Epithelial cell of umbilical artery (primary cell): ENCODE data around the gene VWA7. TPM values are rescaled to one million over a fixed set of nuclear protein-coding genes. Genes with fewer than 3 reads are reported as not detected.

Source experiments
- total RNA-seq: library from RNA; depleted of rRNA; stranded (reverse); fragments of >200 nt; gene quantifications from 2 replicates; pipeline ENCODE4 v1.2.3, GENCODE V29; 2014

VWA7 gene, protein sequence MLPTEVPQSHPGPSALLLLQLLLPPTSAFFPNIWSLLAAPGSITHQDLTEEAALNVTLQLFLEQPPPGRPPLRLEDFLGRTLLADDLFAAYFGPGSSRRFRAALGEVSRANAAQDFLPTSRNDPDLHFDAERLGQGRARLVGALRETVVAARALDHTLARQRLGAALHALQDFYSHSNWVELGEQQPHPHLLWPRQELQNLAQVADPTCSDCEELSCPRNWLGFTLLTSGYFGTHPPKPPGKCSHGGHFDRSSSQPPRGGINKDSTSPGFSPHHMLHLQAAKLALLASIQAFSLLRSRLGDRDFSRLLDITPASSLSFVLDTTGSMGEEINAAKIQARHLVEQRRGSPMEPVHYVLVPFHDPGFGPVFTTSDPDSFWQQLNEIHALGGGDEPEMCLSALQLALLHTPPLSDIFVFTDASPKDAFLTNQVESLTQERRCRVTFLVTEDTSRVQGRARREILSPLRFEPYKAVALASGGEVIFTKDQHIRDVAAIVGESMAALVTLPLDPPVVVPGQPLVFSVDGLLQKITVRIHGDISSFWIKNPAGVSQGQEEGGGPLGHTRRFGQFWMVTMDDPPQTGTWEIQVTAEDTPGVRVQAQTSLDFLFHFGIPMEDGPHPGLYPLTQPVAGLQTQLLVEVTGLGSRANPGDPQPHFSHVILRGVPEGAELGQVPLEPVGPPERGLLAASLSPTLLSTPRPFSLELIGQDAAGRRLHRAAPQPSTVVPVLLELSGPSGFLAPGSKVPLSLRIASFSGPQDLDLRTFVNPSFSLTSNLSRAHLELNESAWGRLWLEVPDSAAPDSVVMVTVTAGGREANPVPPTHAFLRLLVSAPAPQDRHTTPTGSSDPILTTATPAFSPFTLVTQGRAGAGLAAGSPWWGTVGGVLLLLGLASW
- total RNA-seq = not detected in 2 replicates

DNA sequence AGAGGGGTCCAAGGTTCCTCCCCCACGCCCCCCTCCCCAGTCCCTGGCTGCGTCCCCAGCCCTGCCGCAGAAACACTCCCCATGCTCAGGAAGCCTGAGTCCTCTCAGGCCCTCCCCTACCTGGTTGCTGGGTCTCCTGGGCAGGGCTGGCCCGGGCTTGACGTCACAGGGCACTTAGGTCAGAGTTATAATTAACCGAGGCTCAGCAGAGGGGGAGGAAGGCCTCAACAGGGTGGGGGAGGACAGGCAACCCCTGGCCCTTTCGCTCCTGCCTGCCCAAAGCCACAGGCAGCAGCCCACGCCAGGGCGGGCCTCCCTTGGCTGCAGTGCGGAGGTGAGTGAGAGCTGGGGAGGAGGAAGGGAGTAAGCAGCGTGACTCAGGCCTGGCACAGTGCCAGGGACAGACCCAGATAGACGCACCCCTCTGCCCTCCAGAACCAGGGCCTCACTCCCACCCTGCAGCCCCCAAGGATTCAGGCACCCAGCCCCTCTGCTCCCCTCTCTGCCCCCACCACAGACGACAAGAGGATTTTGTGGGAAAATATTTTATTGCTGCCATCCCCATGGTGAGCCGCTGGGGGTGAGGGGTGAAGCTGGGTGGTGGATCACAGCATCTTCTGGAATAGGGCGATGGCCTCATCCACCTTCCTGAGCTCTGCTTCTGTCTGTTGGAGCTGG, at the start of gene VWA7:
Gene VWA7, minus strand, starts transcription at position 340 of the 678 bp plus-strand sequence. CDS start 549 bp downstream, outside the sequence.

GRCh38 chr6:31815025-31815838, 38.1 kb upstream of the VWA7 start, which contains the start of the genes HSPA1A and HSPA1L:
Gene HSPA1A, plus strand, starts transcription at chr6:31815543. Its CDS starts 214 bp downstream, at chr6:31815757.
Gene HSPA1L, minus strand, starts transcription at chr6:31815283. Its CDS starts 3,311 bp downstream, at chr6:31811972.

GRCh38 chr6:31806470-31807272, 29.5 kb upstream of the VWA7 start, which contains the start of gene LSM2:
Gene LSM2, minus strand, starts transcription at chr6:31806966. Its CDS starts 209 bp downstream, at chr6:31806757.

DNA sequence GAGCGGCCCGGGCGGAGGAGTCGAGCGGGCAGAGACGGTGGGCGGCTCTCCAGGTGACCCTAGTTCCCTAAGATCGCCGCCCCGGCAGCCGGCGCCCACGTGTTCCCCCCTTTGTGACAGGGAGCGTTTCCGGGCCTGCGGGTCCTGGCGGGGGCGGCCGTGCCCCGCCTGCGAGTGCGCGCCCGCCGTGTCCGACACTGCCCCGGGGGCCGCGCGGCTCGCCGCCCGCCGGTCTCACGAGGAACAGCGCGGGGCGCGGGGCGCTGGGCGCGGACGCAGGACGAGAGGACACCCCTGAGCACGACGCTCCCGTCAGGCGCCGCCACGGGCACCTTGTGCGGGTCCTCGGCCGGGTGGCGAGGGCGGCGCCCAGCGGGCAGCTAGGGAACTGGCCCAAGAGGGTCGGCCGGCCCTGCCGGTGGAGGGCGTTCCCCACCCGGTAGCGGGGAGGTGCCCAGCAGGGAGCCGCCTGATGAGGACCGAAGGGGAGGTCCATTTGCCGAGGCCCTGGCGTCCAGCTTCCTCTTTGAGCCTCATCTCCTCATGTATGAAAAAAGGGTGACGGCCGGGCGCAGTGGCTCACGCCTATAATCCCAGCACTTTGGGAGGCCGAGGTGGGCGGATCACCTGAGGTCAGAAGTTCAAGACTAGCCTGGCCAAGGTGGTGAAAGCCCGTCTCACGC, 18.6 kb upstream of the VWA7 start, which contains the start of gene VARS1:
Gene VARS1, minus strand, starts transcription at position 137 of the 683 bp plus-strand sequence. CDS start 535 bp downstream, outside the sequence.

DNA sequence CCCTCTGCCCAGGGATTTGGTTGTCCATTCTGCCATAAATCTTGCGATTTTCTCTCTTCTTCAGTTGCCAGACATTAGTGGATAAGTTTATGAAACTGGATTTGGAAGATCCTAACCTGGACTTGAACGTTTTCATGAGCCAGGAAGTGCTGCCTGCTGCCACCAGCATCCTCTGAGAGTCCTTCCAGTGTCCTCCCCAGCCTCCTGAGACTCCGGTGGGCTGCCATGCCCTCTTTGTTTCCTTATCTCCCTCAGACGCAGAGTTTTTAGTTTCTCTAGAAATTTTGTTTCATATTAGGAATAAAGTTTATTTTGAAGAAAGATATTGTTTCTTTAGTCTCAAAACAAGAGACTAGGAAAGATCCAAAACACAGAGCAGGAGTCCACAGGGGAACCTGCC, 14.8 kb downstream of the VWA7 start, which contains the start of gene SAPCD1:
Gene SAPCD1, plus strand, starts transcription at position 301 of the 400 bp plus-strand sequence. CDS start 399 bp downstream, outside the sequence.

GRCh38 chr6:31739639-31740396, 37.3 kb downstream of the VWA7 start, which contains the start of gene MSH5:
Gene MSH5, plus strand, starts transcription at chr6:31740005. Its CDS starts 462 bp downstream, at chr6:31740467.

DNA sequence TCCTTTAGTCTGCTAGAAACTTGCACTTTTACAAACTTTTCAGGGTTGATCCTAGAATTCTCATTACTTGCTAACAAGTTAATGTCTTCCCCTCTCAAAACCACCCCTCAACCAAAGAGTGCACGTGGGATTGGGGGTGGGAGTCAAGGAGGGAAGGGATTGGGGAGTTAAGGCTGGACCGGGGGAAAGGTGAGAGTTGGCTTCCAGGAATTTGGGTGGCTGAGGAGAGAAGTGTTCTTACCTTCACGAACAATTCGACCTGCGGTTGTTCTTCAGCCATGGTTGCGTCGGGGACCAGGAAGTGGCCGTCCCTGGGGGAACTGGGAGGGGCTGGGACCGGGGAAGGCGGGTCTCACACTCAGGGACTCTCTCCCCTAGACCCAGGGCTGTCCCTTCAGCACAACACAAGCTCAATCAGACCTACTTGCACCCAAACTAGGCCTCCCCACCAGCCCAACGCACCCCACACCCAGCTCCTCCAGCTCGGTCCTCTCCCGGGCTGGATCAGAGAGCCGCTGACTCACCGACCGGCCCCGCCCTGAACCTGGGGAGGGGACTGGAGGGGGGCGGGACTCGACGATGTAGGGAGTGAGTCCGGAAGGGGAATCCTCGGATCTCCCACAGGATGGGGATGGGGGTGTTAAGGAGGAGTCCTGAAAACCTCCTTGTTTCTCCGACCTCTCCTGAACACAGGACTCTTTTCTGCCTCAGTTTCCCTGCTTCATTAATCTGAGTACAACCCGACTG, 40.9 kb downstream of the VWA7 start, which contains the start of gene CLIC1:
Gene CLIC1, minus strand, starts transcription at position 510 of the 747 bp plus-strand sequence. Its CDS starts 230 bp downstream, at position 280.

GRCh38 chr6:31728767-31729514, 48.2 kb downstream of the VWA7 start, which contains the start of gene DDAH2:
Gene DDAH2, minus strand, starts transcription at chr6:31729299. Its CDS starts 138 bp downstream, at chr6:31729161.

DNA sequence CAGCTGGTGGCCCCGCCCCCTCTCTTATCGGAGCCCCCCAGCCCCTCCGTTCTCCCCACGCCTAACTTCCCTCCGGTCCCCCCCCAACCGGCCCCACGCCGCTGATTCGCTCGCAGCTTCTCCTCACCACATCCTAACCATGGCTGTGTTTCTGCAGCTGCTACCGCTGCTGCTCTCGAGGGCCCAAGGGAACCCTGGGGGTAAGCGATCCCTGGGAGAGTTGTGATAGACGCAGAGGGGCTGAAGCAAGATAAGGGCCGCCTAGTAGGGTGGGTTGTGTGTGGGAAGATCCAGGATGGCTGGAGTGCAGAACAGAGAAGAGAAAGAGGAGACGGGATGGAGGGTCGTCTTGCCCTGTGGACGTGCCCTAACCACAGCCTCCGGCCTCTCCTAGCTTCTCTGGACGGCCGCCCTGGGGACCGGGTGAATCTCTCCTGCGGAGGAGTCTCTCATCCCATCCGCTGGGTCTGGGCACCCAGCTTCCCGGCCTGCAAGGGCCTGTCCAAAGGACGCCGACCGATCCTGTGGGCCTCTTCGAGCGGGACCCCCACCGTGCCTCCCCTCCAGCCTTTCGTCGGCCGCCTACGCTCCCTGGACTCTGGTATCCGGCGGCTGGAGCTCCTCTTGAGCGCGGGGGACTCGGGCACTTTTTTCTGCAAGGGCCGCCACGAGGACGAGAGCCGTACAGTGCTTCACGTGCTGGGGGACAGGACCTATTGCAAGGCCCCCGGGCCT, 53.7 kb downstream of the VWA7 start, which contains the start of gene MPIG6B:
Gene MPIG6B, plus strand, starts transcription at position 129 of the 735 bp plus-strand sequence. Its CDS starts 11 bp downstream, at position 140.

DNA sequence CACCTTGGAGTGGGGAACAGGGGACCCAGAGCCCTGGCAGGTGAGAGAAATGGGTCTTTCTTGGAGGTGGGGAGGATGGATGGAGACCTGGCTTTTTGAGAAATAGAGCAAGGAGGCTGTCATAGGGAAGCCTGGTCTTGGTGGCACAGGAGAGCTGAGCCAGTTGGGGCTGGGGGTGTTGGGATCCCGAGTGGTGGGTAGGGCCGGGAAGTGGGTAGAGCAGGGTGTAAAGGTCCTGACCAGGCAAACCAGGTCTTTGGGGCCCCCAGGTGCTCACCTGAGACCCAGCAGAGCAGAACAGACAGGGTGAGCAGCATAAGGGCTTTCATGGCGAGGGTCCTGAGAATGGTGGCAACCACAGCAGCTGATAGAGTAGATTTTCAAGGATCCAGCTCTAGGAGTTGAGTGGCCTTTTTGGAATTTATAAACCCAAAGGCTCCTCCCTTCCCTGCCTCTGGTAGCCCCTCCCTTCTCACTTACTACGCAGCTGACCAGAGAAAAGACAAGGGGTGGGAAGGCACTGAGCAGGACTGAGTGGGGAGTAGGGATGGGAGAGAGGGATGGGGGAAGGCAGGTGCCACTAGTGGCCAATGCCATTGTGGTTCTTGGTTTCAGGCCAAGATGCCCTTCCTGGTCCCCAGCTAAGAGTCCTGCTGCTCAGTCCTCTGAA, 55.6 kb downstream of the VWA7 start, which contains the start of gene LY6G6C:
Gene LY6G6C, minus strand, starts transcription at position 396 of the 670 bp plus-strand sequence. Its CDS starts 67 bp downstream, at position 329.

Other genes with a start within 250 kb of the VWA7 start
- gene MCCD1, start 248.4 kb downstream of the VWA7 start, total RNA-seq = not detected in 2 replicates
- 354 and 456 TPM in 2 replicates for gene DDX39B, start 235.3 kb downstream of the VWA7 start, total RNA-seq
- gene ATP6V1G2, start 230.7 kb downstream of the VWA7 start, total RNA-seq = 0.97 and 2.0 TPM in 2 replicates
- 25.3 and 26.9 TPM in 2 replicates for gene NFKBIL1, start 229.7 kb downstream of the VWA7 start, total RNA-seq
- gene LTA, start 205.0 kb downstream of the VWA7 start, total RNA-seq = not detected in 2 replicates
- gene TNF, start 201.8 kb downstream of the VWA7 start, total RNA-seq = under 0.01 TPM in 1 of 2 replicates, not detected in the other
- gene LTB, start 194.9 kb downstream of the VWA7 start, total RNA-seq = 3.2 and 6.7 TPM in 2 replicates
- 0.32 TPM in 1 of 2 replicates, not detected in the other for gene LST1, start 191.1 kb downstream of the VWA7 start, total RNA-seq
- gene NCR3, start 184.3 kb downstream of the VWA7 start, total RNA-seq = not detected in 2 replicates
- gene AIF1, start 162.1 kb downstream of the VWA7 start, total RNA-seq = not detected in 2 replicates
- gene PRRC2A, start 156.6 kb downstream of the VWA7 start, total RNA-seq = 22.2 and 24.0 TPM in 2 replicates
- 90.4 and 110 TPM in 2 replicates for gene BAG6, start 124.7 kb downstream of the VWA7 start, total RNA-seq
- gene APOM, start 121.4 kb downstream of the VWA7 start, total RNA-seq = 0.30 TPM in 1 of 2 replicates, not detected in the other
- 18.8 and 21.1 TPM in 2 replicates for gene C6orf47, start 116.5 kb downstream of the VWA7 start, total RNA-seq
- 10.2 and 10.7 TPM in 2 replicates for gene GPANK1, start 112.3 kb downstream of the VWA7 start, total RNA-seq
- gene CSNK2B, start 111.2 kb downstream of the VWA7 start, total RNA-seq = 84.3 and 95.2 TPM in 2 replicates
- gene LY6G5B, start 107.4 kb downstream of the VWA7 start, total RNA-seq = 0.97 and 1.7 TPM in 2 replicates
- gene LY6G5C, start 96.3 kb downstream of the VWA7 start, total RNA-seq = under 0.01 and 2.7 TPM in 2 replicates
- 41.3 and 51.1 TPM in 2 replicates for gene ABHD16A, start 74.0 kb downstream of the VWA7 start, total RNA-seq
- not detected in 2 replicates for gene LY6G6F, start 70.5 kb downstream of the VWA7 start, total RNA-seq
- not detected in 2 replicates for gene LY6G6D, start 62.0 kb downstream of the VWA7 start, total RNA-seq
- not detected in 2 replicates for gene LY6G6C, start 55.6 kb downstream of the VWA7 start, total RNA-seq
- gene MPIG6B, start 54.0 kb downstream of the VWA7 start, total RNA-seq = not detected in 2 replicates
- gene DDAH2, start 48.0 kb downstream of the VWA7 start, total RNA-seq = 68.5 and 79.6 TPM in 2 replicates
- 865 and 1,138 TPM in 2 replicates for gene CLIC1, start 40.8 kb downstream of the VWA7 start, total RNA-seq
- gene MSH5, start 37.3 kb downstream of the VWA7 start, total RNA-seq = 7.1 and 7.9 TPM in 2 replicates
- 0.65 TPM in 1 of 2 replicates, not detected in the other for gene SAPCD1, start 14.7 kb downstream of the VWA7 start, total RNA-seq
- 50.3 and 57.1 TPM in 2 replicates for gene VARS1, start 18.4 kb upstream of the VWA7 start, total RNA-seq
- 57.2 and 65.0 TPM in 2 replicates for gene LSM2, start 29.6 kb upstream of the VWA7 start, total RNA-seq
- 0.76 and 0.97 TPM in 2 replicates for gene HSPA1L, start 38.0 kb upstream of the VWA7 start, total RNA-seq
- gene HSPA1A, start 38.2 kb upstream of the VWA7 start, total RNA-seq = 43.5 and 61.9 TPM in 2 replicates
- 60.1 and 104 TPM in 2 replicates for gene HSPA1B, start 50.4 kb upstream of the VWA7 start, total RNA-seq
- 58.1 and 93.8 TPM in 2 replicates for gene NEU1, start 85.5 kb upstream of the VWA7 start, total RNA-seq
- gene SLC44A4, start 101.7 kb upstream of the VWA7 start, total RNA-seq = 0.15 and 0.32 TPM in 2 replicates
- 36.4 and 43.8 TPM in 2 replicates for gene EHMT2, start 120.4 kb upstream of the VWA7 start, total RNA-seq
- gene ZBTB12, start 124.8 kb upstream of the VWA7 start, total RNA-seq = 2.6 and 2.9 TPM in 2 replicates
- not detected in 2 replicates for gene C2, start 150.4 kb upstream of the VWA7 start, total RNA-seq
- gene CFB, start 168.8 kb upstream of the VWA7 start, total RNA-seq = 1.3 and 7.9 TPM in 2 replicates
- gene NELFE, start 181.6 kb upstream of the VWA7 start, total RNA-seq = 118 and 128 TPM in 2 replicates
- gene SKIC2, start 181.8 kb upstream of the VWA7 start, total RNA-seq = 33.7 and 49.4 TPM in 2 replicates
- 10.6 and 12.7 TPM in 2 replicates for gene DXO, start 194.8 kb upstream of the VWA7 start, total RNA-seq
- gene C4A, start 204.7 kb upstream of the VWA7 start, total RNA-seq = 0.65 and 0.91 TPM in 2 replicates
- gene C4B, start 237.5 kb upstream of the VWA7 start, total RNA-seq = 0.32 and 1.1 TPM in 2 replicates